ENCODE measurements around the gene SCAMP1.
A peak's percentile ranks its signal among the peaks of the same experiment; 100 is the strongest.

Gene SCAMP1

DNA sequence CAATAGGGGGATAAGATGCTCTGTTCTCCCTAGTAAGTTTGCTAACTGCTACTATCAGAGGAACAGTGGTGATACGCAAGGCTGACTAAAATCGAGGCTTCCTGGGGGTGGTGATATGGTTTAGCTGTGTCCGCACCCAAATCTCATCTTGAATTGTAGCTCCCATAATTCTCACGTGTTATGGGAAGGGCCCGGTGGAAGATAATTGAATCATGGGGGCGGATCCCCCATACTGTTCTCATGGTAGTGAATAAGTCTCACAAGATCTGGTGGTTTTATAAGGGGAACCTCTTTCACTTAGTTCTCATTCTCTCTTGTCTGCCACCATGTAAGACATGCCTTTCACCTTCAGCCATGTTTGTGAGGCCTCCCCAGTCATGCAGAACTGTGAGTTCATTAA lies 153.0 kb downstream of the SCAMP1 start:
- Histone ChIP-seq H2AFZ (ENCODE audit: low read length, unreplicated experiment) (no peak overlapping the region), H3K4me1 (ENCODE audit: control insufficient read depth, insufficient read depth, low read length, unreplicated experiment) (peaks cover 48% of the 10 kb centered on the region), H3K36me3 (ENCODE audit: insufficient read depth, low read length) (no peaks in the 10 kb centered on the region), H3K4me3 (ENCODE audit: low read depth, low read length) (no peak overlapping the region), H3K27ac (ENCODE audit: low read depth, low read length) (no peak overlapping the region), H3K79me2 (ENCODE audit: control insufficient read depth, insufficient read depth, low read length, unreplicated experiment) (peaks cover 24% of the 10 kb centered on the region), H3K27me3 (ENCODE audit: insufficient read depth, low read length) (no peaks in the 10 kb centered on the region)

GRCh38 chr5:78514427-78515330 lies 154.3 kb downstream of the SCAMP1 start:
- Histone ChIP-seq H3K4me1 (ENCODE audit: control insufficient read depth, insufficient read depth, low read length, unreplicated experiment) (peaks cover 47% of the 10 kb centered on the region), H3K27me3 (ENCODE audit: insufficient read depth, low read length) (no peaks in the 10 kb centered on the region), H3K27ac (ENCODE audit: low read depth, low read length) (peak overlapping the region; percentile 93), H3K4me3 (ENCODE audit: low read depth, low read length) (peak overlapping the region; percentile 40; the same call in 1 of the 2 replicates), H2AFZ (ENCODE audit: low read length, unreplicated experiment) (no peak overlapping the region), H3K36me3 (ENCODE audit: insufficient read depth, low read length) (no peaks in the 10 kb centered on the region), H3K79me2 (ENCODE audit: control insufficient read depth, insufficient read depth, low read length, unreplicated experiment) (peaks cover 14% of the 10 kb centered on the region)

- no peak overlapping the region for H3K4me3 ChIP-seq (ENCODE audit: low read depth, low read length)
- no peaks in the 10 kb centered on the region for H3K36me3 ChIP-seq (ENCODE audit: insufficient read depth, low read length)
- peaks cover 16% of the 10 kb centered on the region for H3K79me2 ChIP-seq (ENCODE audit: control insufficient read depth, insufficient read depth, low read length, unreplicated experiment)
- H3K27me3 ChIP-seq (ENCODE audit: insufficient read depth, low read length) = no peaks in the 10 kb centered on the region
- peaks cover 44% of the 10 kb centered on the region for H3K4me1 ChIP-seq (ENCODE audit: control insufficient read depth, insufficient read depth, low read length, unreplicated experiment)
- no peak overlapping the region for H2AFZ ChIP-seq (ENCODE audit: low read length, unreplicated experiment)
- H3K27ac ChIP-seq (ENCODE audit: low read depth, low read length) = peak overlapping the region; percentile 93
Measured at GRCh38 chr5:78515670-78516069, 155.3 kb downstream of the SCAMP1 start.

GRCh38 chr5:78518365-78519197 lies 158.2 kb downstream of the SCAMP1 start:
- no peak overlapping the region; the same call in 1 of the 2 replicates for H3K4me3 ChIP-seq (ENCODE audit: low read depth, low read length)
- H3K27ac ChIP-seq (ENCODE audit: low read depth, low read length) = peak overlapping the region; percentile 99
- peak overlapping the region; percentile 31 for H2AFZ ChIP-seq (ENCODE audit: low read length, unreplicated experiment)
- peaks cover 10% of the 10 kb centered on the region for H3K79me2 ChIP-seq (ENCODE audit: control insufficient read depth, insufficient read depth, low read length, unreplicated experiment)
- H3K4me1 ChIP-seq (ENCODE audit: control insufficient read depth, insufficient read depth, low read length, unreplicated experiment) = peaks cover 39% of the 10 kb centered on the region
- no peaks in the 10 kb centered on the region for H3K36me3 ChIP-seq (ENCODE audit: insufficient read depth, low read length)
- no peaks in the 10 kb centered on the region for H3K27me3 ChIP-seq (ENCODE audit: insufficient read depth, low read length)

- peaks cover 10% of the 10 kb centered on the region for H3K79me2 ChIP-seq (ENCODE audit: control insufficient read depth, insufficient read depth, low read length, unreplicated experiment)
Measured at GRCh38 chr5:78519198-78519941, 159.0 kb downstream of the SCAMP1 start.

DNA sequence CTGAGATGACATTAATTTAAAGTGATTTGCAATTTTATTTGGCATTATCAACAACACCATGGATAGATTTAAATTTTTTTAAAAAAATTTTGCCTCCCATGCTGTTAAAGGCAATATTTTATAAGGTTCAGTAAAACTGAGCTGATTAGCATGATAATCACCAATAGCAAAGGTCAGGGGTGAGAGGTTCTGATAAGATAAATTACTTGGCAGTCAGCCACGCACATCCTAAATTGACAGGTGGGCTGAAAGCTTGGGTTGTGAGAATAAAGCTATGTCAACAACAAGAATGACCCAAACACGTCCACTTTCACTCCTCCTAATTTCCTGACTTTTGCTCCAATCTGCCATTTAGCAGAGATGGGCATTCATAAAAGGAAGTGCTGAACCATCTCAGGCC lies 161.0 kb downstream of the SCAMP1 start:
- no peaks in the 10 kb centered on the region for H3K27me3 ChIP-seq (ENCODE audit: insufficient read depth, low read length)

More at GRCh38 chr5:78519198-78519941, 159.0 kb downstream of the SCAMP1 start:
- Histone ChIP-seq H3K36me3 (ENCODE audit: insufficient read depth, low read length) (no peaks in the 10 kb centered on the region), H3K27me3 (ENCODE audit: insufficient read depth, low read length) (no peaks in the 10 kb centered on the region), H2AFZ (ENCODE audit: low read length, unreplicated experiment) (peak overlapping the region; percentile 31), H3K4me3 (ENCODE audit: low read depth, low read length) (no peak overlapping the region; the same call in 1 of the 2 replicates), H3K4me1 (ENCODE audit: control insufficient read depth, insufficient read depth, low read length, unreplicated experiment) (peaks cover 36% of the 10 kb centered on the region), H3K27ac (ENCODE audit: low read depth, low read length) (peak overlapping the region; percentile 99)

DNA sequence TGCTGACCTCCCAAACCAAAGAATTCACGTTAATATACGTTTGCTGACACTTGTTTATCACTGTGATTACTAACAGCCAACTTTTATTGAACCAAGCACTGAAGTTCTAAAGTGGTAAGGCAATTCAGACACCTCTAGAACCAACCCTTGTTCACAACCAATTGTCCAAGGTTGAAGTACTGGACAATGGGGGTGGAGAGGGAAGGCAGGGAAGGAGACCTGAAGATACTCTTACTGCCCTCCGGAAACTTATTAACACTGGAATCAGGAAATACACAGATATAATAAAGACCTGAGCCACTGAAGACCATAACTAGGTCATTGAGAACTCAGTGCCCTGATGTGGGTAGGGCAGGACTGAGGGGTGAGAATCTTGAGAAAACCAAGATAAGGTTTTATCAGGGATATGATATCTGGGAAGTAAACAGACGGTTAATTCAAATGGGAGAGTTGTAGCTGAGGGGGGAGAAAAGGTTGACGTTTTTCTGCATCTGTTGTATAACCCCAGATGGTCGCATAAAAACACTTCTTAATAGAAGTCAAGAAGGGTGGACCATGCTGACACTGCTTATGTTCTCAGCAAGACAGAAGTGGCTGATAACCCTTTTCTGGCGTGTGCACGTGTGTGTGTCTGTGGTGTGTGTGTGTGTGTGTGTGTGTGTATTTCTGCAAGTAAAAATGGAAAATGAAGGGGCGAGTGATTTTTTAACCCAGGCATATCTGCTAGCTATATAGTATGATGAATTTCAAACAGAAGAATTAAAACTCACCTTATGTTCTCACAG lies 162.3 kb downstream of the SCAMP1 start:
- Histone ChIP-seq H3K79me2 (ENCODE audit: control insufficient read depth, insufficient read depth, low read length, unreplicated experiment) (peaks cover 17% of the 10 kb centered on the region), H3K4me1 (ENCODE audit: control insufficient read depth, insufficient read depth, low read length, unreplicated experiment) (peaks cover 52% of the 10 kb centered on the region), H3K36me3 (ENCODE audit: insufficient read depth, low read length) (no peaks in the 10 kb centered on the region), H3K27ac (ENCODE audit: low read depth, low read length) (no peak overlapping the region), H2AFZ (ENCODE audit: low read length, unreplicated experiment) (no peak overlapping the region), H3K27me3 (ENCODE audit: insufficient read depth, low read length) (no peaks in the 10 kb centered on the region), H3K4me3 (ENCODE audit: low read depth, low read length) (no peak overlapping the region)

More for the DNA sequence above, 161.0 kb downstream of the SCAMP1 start:
- Histone ChIP-seq H3K36me3 (ENCODE audit: insufficient read depth, low read length) (no peaks in the 10 kb centered on the region), H3K79me2 (ENCODE audit: control insufficient read depth, insufficient read depth, low read length, unreplicated experiment) (peaks cover 17% of the 10 kb centered on the region), H3K27ac (ENCODE audit: low read depth, low read length) (no peak overlapping the region), H3K4me1 (ENCODE audit: control insufficient read depth, insufficient read depth, low read length, unreplicated experiment) (peaks cover 42% of the 10 kb centered on the region), H3K4me3 (ENCODE audit: low read depth, low read length) (no peak overlapping the region), H2AFZ (ENCODE audit: low read length, unreplicated experiment) (no peak overlapping the region)

DNA sequence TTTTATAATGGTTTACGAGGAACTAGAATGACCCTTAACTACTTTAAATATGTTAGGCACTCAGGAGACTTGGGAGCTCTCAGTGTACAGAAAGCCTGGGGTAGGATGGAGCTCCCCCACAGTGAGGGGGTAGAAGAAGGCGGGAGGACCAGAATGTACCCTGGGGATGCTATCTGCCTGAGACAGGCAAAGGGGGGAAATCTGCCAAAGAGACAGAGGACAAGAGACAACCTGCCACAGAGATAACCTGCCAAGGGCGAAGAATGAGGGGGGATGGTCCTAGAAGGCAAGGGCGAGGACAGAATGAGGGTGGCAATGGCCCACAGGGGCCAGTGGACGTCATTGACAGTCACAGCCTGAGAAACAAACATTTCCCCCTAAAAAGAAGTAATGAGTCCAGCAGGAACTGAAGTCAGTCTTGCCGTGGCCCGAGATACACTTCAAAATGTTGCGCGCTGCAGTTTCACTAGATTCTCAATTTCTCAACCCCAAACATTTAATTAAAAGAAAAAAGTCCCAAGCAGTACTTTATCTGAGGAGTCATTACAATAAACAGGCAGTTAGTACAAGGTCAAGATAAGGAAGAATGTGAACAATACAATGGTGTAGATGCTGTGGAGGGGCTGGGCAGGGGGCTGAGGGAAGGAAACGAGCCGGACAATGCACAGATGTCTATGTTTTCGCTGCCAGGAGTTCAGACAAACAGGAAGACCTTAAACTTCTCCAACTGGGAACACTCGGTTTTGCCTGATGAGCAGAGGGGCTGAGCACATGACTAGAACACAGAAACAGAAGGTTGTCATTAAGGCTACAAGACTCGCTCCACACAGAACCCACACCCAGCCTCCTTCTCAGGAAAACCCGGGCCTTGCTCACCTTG lies 163.1 kb downstream of the SCAMP1 start:
- no peak overlapping the region for H2AFZ ChIP-seq (ENCODE audit: low read length, unreplicated experiment)
- peaks cover 53% of the 10 kb centered on the region for H3K4me1 ChIP-seq (ENCODE audit: control insufficient read depth, insufficient read depth, low read length, unreplicated experiment)
- no peaks in the 10 kb centered on the region for H3K27me3 ChIP-seq (ENCODE audit: insufficient read depth, low read length)
- no peaks in the 10 kb centered on the region for H3K36me3 ChIP-seq (ENCODE audit: insufficient read depth, low read length)
- no peak overlapping the region for H3K27ac ChIP-seq (ENCODE audit: low read depth, low read length)
- H3K4me3 ChIP-seq (ENCODE audit: low read depth, low read length) = no peak overlapping the region
- peaks cover 17% of the 10 kb centered on the region for H3K79me2 ChIP-seq (ENCODE audit: control insufficient read depth, insufficient read depth, low read length, unreplicated experiment)

DNA sequence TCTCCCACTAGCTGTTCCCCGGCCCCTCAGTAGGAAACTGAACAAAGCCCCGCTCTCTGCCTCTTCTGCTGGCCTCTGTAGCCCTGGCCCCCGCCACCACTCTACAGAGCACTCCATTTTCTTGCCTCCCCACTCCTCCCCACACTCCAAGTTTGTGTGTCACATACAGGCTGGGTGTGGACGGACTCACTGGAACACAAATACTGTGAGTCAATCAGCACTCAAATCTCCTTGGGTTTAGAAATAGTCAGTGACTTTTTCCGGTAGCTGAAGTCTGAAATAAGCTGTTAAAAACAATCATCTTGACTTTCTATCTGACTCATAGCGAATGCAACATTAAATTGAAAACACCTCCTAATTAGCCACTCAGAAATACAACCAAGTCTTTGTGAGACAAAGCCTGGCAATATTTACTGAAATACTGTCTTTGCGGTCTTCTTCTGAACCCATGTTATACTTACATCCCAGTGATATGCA lies 165.7 kb downstream of the SCAMP1 start:
- Histone ChIP-seq H2AFZ (ENCODE audit: low read length, unreplicated experiment) (no peak overlapping the region), H3K27ac (ENCODE audit: low read depth, low read length) (peak overlapping the region; percentile 97), H3K27me3 (ENCODE audit: insufficient read depth, low read length) (no peaks in the 10 kb centered on the region), H3K4me3 (ENCODE audit: low read depth, low read length) (0 out of 2 replicates have a peak overlapping the region, but pooled peaks have one; percentile 30), H3K4me1 (ENCODE audit: control insufficient read depth, insufficient read depth, low read length, unreplicated experiment) (peaks cover 58% of the 10 kb centered on the region), H3K36me3 (ENCODE audit: insufficient read depth, low read length) (no peaks in the 10 kb centered on the region), H3K79me2 (ENCODE audit: control insufficient read depth, insufficient read depth, low read length, unreplicated experiment) (peaks cover 7% of the 10 kb centered on the region)

Measured in ACC112 (cell line).